Neural cell (in vitro differentiated cells): ENCODE data around the gene OR2L8. TPM values are rescaled to one million over a fixed set of nuclear protein-coding genes. Genes with fewer than 3 reads are reported as not detected.

Source experiments
- H2AFZ ChIP-seq: fragments of 200-600, 300-800 bp; sonication (generic), shearing (Covaris generic); 2 replicates; pipeline ENCODE4 v1.6.0; 2014; ENCODE audit warnings: low read depth, mild to moderate bottlenecking, antibody characterized with exemption, low read length, moderate library complexity
- H3F3A ChIP-seq: fragments of 200-600 bp; shearing (Covaris generic); 2 replicates; pipeline ENCODE4 v1.6.1; 2016; ENCODE audit warnings: mild to moderate bottlenecking, moderate library complexity, mixed read lengths, antibody characterized with exemption, low read length; ENCODE audit not compliant: insufficient read depth, poor library complexity, severe bottlenecking
- H3K27ac ChIP-seq: fragments of 200-600, 300-800 bp; sonication (generic), shearing (Covaris generic); 2 replicates; pipeline ENCODE4 v1.5.1; 2014; ENCODE audit warnings: mild to moderate bottlenecking, low read length, moderate library complexity
- H3K27me3 ChIP-seq: fragments of 300-800, 200-600 bp; sonication (generic), shearing (Covaris generic); 2 replicates; pipeline ENCODE4 v1.6.0; 2014; ENCODE audit warnings: mild to moderate bottlenecking, low read depth, low read length, moderate library complexity; ENCODE audit not compliant: insufficient read depth
- H3K36me3 ChIP-seq: fragments of 300-800, 200-600 bp; sonication (generic), shearing (Covaris generic); 2 replicates; pipeline ENCODE4 v1.5.1; 2014; ENCODE audit warnings: mild to moderate bottlenecking, antibody characterized with exemption, low read length, moderate library complexity; ENCODE audit not compliant: insufficient read depth
- H3K4me2 ChIP-seq: fragments of 300-800, 200-600 bp; sonication (generic), shearing (Covaris generic); 2 replicates; pipeline ENCODE4 v1.6.0; 2014; ENCODE audit warnings: mild to moderate bottlenecking, low read length
- H3K4me3 ChIP-seq: fragments of 300-800, 200-600 bp; sonication (generic), shearing (Covaris generic); 2 replicates; pipeline ENCODE4 v1.5.1; 2014; ENCODE audit warnings: mild to moderate bottlenecking, low read length, moderate library complexity
- H3K79me2 ChIP-seq: fragments of 200-600 bp; shearing (Covaris generic); replicated peaks from 2 replicates; pipeline ENCODE4 v1.6.0; 2014; ENCODE audit warnings: mild to moderate bottlenecking, low read length, moderate library complexity; ENCODE audit not compliant: insufficient read depth
- H3K9ac ChIP-seq: fragments of 300-800, 200-600 bp; sonication (generic), shearing (Covaris generic); 2 replicates; pipeline ENCODE4 v1.6.1; 2016; ENCODE audit warnings: mild to moderate bottlenecking, low read length, mixed read lengths
- H3K9me2 ChIP-seq: fragments of 200-600 bp; shearing (Covaris generic); 2 replicates; pipeline ENCODE4 v1.6.1; 2016; ENCODE audit warnings: mild to moderate bottlenecking, low read length, mixed read lengths; ENCODE audit not compliant: insufficient read depth
- H3K9me3 ChIP-seq: fragments of 200-600, 300-800 bp; sonication (generic), shearing (Covaris generic); 2 replicates; pipeline ENCODE4 v1.6.1; 2016; ENCODE audit warnings: mild to moderate bottlenecking, mixed run types, low read length, moderate library complexity, mixed read lengths
- H4K20me1 ChIP-seq: fragments of 200-600 bp; shearing (Covaris generic); 2 replicates; pipeline ENCODE4 v1.6.1; 2016; ENCODE audit warnings: mild to moderate bottlenecking, mixed run types; ENCODE audit not compliant: insufficient read depth
- EP300 ChIP-seq: fragments of 450-650 bp; conservative IDR thresholded peaks from 2 replicates; pipeline ENCODE4 v1.6.1; 2014; ENCODE audit warnings: antibody characterized with exemption, mild to moderate bottlenecking, moderate library complexity; ENCODE audit not compliant: poor library complexity, severe bottlenecking
- EZH2 ChIP-seq: fragments of 200-600, 300-800 bp; shearing (Covaris generic), sonication (generic); IDR thresholded peaks from 2 replicates; pipeline ENCODE4 v1.6.1; 2014; ENCODE audit warnings: antibody characterized with exemption, low read length, borderline replicate concordance, mild to moderate bottlenecking; ENCODE audit not compliant: insufficient read depth, poor library complexity, severe bottlenecking
- MXI1 ChIP-seq: fragments of 450-650 bp; conservative IDR thresholded peaks from 2 replicates; pipeline ENCODE4 v1.6.1; 2014; ENCODE audit warnings: antibody characterized with exemption, mild to moderate bottlenecking; ENCODE audit not compliant: poor library complexity, severe bottlenecking
- POLR2AphosphoS5 ChIP-seq: IDR thresholded peaks from 2 replicates; pipeline ENCODE4 v1.6.1; 2012
- RAD21 ChIP-seq: fragments of 450-650 bp; conservative IDR thresholded peaks from 2 replicates; pipeline ENCODE4 v1.6.1; 2014; ENCODE audit warnings: antibody characterized with exemption, mild to moderate bottlenecking, moderate library complexity
- SMC3 ChIP-seq: fragments of 450-650 bp; conservative IDR thresholded peaks from 2 replicates; pipeline ENCODE4 v1.6.1; 2014; ENCODE audit warnings: antibody characterized with exemption, mild to moderate bottlenecking, moderate library complexity; ENCODE audit not compliant: poor library complexity
- TAF1 ChIP-seq: IDR thresholded peaks from 2 replicates; pipeline ENCODE4 v1.6.1; 2012; ENCODE audit warnings: low read depth
- polyA plus RNA-seq: library from polyadenylated mRNA; depleted of rRNA; stranded (reverse); fragments of >200 nt; gene quantifications from 2 replicates; pipeline ENCODE4 v1.2.3, GENCODE V29; 2014
- TF ChIP-seq, protein P1 (sequence below): fragments of 450-650 bp; IDR thresholded peaks from 2 replicates; pipeline ENCODE4 v1.5.1; 2014; ENCODE audit warnings: antibody characterized with exemption, mild to moderate bottlenecking, moderate library complexity; ENCODE audit not compliant: poor library complexity, severe bottlenecking
- TF ChIP-seq, protein P2 (sequence below): IDR thresholded peaks from 2 replicates; pipeline ENCODE4 v1.6.1; 2012; ENCODE audit warnings: borderline replicate concordance

Gene OR2L8
- polyA plus RNA-seq, 1 donor from 2014 or later = not detected

GRCh38 chr1:247966532-247967204, 18.0 kb downstream of the OR2L8 start:
- Histone ChIP-seq H2AFZ (no peak overlapping the region), H3K4me2 (no peak overlapping the region), H4K20me1 (no peaks in the 10 kb centered on the region), H3K9me2 (no peaks in the 10 kb centered on the region), H3K9me3 (no peaks in the 10 kb centered on the region), H3K36me3 (no peaks in the 10 kb centered on the region), H3F3A (no peaks in the 10 kb centered on the region), H3K27ac (no peak overlapping the region), H3K4me3 (no peak overlapping the region), H3K27me3 (no peaks in the 10 kb centered on the region), H3K79me2 (no peaks in the 10 kb centered on the region), H3K9ac (no peak overlapping the region)
- TF ChIP-seq, protein P1, sequence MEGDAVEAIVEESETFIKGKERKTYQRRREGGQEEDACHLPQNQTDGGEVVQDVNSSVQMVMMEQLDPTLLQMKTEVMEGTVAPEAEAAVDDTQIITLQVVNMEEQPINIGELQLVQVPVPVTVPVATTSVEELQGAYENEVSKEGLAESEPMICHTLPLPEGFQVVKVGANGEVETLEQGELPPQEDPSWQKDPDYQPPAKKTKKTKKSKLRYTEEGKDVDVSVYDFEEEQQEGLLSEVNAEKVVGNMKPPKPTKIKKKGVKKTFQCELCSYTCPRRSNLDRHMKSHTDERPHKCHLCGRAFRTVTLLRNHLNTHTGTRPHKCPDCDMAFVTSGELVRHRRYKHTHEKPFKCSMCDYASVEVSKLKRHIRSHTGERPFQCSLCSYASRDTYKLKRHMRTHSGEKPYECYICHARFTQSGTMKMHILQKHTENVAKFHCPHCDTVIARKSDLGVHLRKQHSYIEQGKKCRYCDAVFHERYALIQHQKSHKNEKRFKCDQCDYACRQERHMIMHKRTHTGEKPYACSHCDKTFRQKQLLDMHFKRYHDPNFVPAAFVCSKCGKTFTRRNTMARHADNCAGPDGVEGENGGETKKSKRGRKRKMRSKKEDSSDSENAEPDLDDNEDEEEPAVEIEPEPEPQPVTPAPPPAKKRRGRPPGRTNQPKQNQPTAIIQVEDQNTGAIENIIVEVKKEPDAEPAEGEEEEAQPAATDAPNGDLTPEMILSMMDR = no peak
- TF ChIP-seq POLR2AphosphoS5 (no peak), MXI1 (no peak), SMC3 (no peak), EZH2 (no peak), EP300 (no peak), TAF1 (no peak), RAD21 (no peak)
- TF ChIP-seq, protein P2, sequence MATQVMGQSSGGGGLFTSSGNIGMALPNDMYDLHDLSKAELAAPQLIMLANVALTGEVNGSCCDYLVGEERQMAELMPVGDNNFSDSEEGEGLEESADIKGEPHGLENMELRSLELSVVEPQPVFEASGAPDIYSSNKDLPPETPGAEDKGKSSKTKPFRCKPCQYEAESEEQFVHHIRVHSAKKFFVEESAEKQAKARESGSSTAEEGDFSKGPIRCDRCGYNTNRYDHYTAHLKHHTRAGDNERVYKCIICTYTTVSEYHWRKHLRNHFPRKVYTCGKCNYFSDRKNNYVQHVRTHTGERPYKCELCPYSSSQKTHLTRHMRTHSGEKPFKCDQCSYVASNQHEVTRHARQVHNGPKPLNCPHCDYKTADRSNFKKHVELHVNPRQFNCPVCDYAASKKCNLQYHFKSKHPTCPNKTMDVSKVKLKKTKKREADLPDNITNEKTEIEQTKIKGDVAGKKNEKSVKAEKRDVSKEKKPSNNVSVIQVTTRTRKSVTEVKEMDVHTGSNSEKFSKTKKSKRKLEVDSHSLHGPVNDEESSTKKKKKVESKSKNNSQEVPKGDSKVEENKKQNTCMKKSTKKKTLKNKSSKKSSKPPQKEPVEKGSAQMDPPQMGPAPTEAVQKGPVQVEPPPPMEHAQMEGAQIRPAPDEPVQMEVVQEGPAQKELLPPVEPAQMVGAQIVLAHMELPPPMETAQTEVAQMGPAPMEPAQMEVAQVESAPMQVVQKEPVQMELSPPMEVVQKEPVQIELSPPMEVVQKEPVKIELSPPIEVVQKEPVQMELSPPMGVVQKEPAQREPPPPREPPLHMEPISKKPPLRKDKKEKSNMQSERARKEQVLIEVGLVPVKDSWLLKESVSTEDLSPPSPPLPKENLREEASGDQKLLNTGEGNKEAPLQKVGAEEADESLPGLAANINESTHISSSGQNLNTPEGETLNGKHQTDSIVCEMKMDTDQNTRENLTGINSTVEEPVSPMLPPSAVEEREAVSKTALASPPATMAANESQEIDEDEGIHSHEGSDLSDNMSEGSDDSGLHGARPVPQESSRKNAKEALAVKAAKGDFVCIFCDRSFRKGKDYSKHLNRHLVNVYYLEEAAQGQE = no peak

- Histone ChIP-seq H3K4me3 (no peak overlapping the region), H3K9me2 (no peaks in the 10 kb centered on the region), H2AFZ (no peak overlapping the region), H3K9me3 (no peaks in the 10 kb centered on the region), H3F3A (no peaks in the 10 kb centered on the region), H3K79me2 (no peaks in the 10 kb centered on the region), H3K27ac (no peak overlapping the region), H4K20me1 (no peaks in the 10 kb centered on the region), H3K4me2 (no peak overlapping the region), H3K27me3 (no peaks in the 10 kb centered on the region), H3K9ac (no peak overlapping the region), H3K36me3 (no peaks in the 10 kb centered on the region)
- TF ChIP-seq, protein P1 = no peak
- TF ChIP-seq RAD21 (no peak), POLR2AphosphoS5 (no peak), TAF1 (no peak)
- TF ChIP-seq, protein P2 = no peak
Observed at GRCh38 chr1:247992986-247993385, 44.3 kb downstream of the OR2L8 start.
